BLaER1 (cell line): ENCODE data around the gene PPP2R2C.

Experiments
- H3K27ac ChIP-seq: shearing (Covaris generic); formaldehyde crosslinking; 2 replicates; pipeline ENCODE4 v1.8.1; 2022
- H3K27me3 ChIP-seq: shearing (Covaris generic); formaldehyde crosslinking; 2 replicates; pipeline ENCODE4 v1.8.1; 2022
- H3K36me3 ChIP-seq: shearing (Covaris generic); formaldehyde crosslinking; 2 replicates; pipeline ENCODE4 v1.8.1; 2022
- H3K4me1 ChIP-seq: shearing (Covaris generic); formaldehyde crosslinking; 2 replicates; pipeline ENCODE4 v1.8.1; 2022
- H3K4me2 ChIP-seq: shearing (Covaris generic); formaldehyde crosslinking; 2 replicates; pipeline ENCODE4 v1.8.1; 2022
- H3K4me3 ChIP-seq: shearing (Covaris generic); formaldehyde crosslinking; 2 replicates; pipeline ENCODE4 v1.8.1; 2022
- H3K9ac ChIP-seq: shearing (Covaris generic); formaldehyde crosslinking; 2 replicates; pipeline ENCODE4 v1.8.1; 2022
- H3K9me3 ChIP-seq: shearing (Covaris generic); formaldehyde crosslinking; 2 replicates; pipeline ENCODE4 v1.8.1; 2022
- H4K20me1 ChIP-seq: shearing (Covaris generic); formaldehyde crosslinking; 2 replicates; pipeline ENCODE4 v1.8.1; 2022
- Cebpa-rat ChIP-seq: shearing (Covaris generic); IDR thresholded peaks from 2 replicates; pipeline ENCODE4 v1.8.1; 2022

Gene PPP2R2C

GRCh38 chr4:6469898-6470501, 2.4 kb downstream of the PPP2R2C start:
- no peak overlapping the region for H3K9ac ChIP-seq
- H3K4me1 ChIP-seq: peaks cover 5% of the 10 kb centered on the region; the same call in 1 of the 2 replicates
- no peak overlapping the region for H3K4me3 ChIP-seq
- no peak for TF ChIP-seq Cebpa-rat
- H4K20me1 ChIP-seq: peaks cover 22% of the 10 kb centered on the region; the same call in 1 of the 2 replicates
- no peaks in the 10 kb centered on the region for H3K36me3 ChIP-seq
- peaks cover 69% of the 10 kb centered on the region for H3K27me3 ChIP-seq
- no peaks in the 10 kb centered on the region for H3K9me3 ChIP-seq
- no peak overlapping the region for H3K4me2 ChIP-seq
- no peak overlapping the region for H3K27ac ChIP-seq

GRCh38 chr4:6469144-6469543, 3.3 kb downstream of the PPP2R2C start:
- H3K9ac ChIP-seq: no peak overlapping the region
- H3K4me2 ChIP-seq: no peak overlapping the region
- H3K36me3 ChIP-seq: no peaks in the 10 kb centered on the region
- H3K27ac ChIP-seq: no peak overlapping the region
- H4K20me1 ChIP-seq: peaks cover 22% of the 10 kb centered on the region; the same call in 1 of the 2 replicates
- TF ChIP-seq Cebpa-rat: no peak
- H3K4me3 ChIP-seq: no peak overlapping the region
- H3K27me3 ChIP-seq: peaks cover 66% of the 10 kb centered on the region
- H3K4me1 ChIP-seq: peaks cover 5% of the 10 kb centered on the region; the same call in 1 of the 2 replicates
- H3K9me3 ChIP-seq: no peaks in the 10 kb centered on the region

DNA sequence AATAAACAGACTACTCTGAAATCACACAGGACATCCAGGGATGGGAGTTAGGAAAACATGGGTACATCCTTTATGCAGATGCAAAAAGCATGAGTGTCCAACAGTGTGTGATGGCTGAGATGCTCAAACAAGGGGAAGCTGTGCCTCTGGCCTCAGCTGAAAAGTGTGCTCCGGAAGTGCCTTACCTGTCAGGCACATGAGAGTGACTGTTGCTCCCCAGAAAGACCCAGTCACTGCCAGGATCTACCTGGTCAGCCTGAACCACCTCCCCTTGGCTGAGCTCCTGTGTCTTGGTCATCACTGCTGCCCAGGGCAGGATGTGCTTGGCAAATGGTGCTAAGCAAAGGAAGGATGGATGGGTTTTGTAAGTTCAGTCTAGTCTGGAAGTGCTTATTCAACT, 4.0 kb downstream of the PPP2R2C start:
- H3K9me3 ChIP-seq: no peaks in the 10 kb centered on the region
- TF ChIP-seq Cebpa-rat: no peak
- H3K36me3 ChIP-seq: no peaks in the 10 kb centered on the region
- H3K27ac ChIP-seq: no peak overlapping the region
- H3K27me3 ChIP-seq: peaks cover 59% of the 10 kb centered on the region
- peaks cover 17% of the 10 kb centered on the region; the same call in 1 of the 2 replicates for H4K20me1 ChIP-seq
- no peak overlapping the region for H3K4me2 ChIP-seq
- no peak overlapping the region for H3K9ac ChIP-seq
- peaks cover 5% of the 10 kb centered on the region; the same call in 1 of the 2 replicates for H3K4me1 ChIP-seq
- H3K4me3 ChIP-seq: no peak overlapping the region

GRCh38 chr4:6467600-6467999, 4.8 kb downstream of the PPP2R2C start:
- Histone ChIP-seq H3K4me3 (no peak overlapping the region), H3K27ac (no peak overlapping the region), H3K36me3 (no peaks in the 10 kb centered on the region), H3K9ac (no peak overlapping the region), H3K27me3 (peaks cover 51% of the 10 kb centered on the region), H3K9me3 (no peaks in the 10 kb centered on the region), H4K20me1 (peaks cover 9% of the 10 kb centered on the region; the same call in 1 of the 2 replicates), H3K4me1 (peaks cover 2% of the 10 kb centered on the region; the same call in 1 of the 2 replicates), H3K4me2 (no peak overlapping the region)
- TF ChIP-seq Cebpa-rat: no peak

GRCh38 chr4:6466756-6467381, 5.5 kb downstream of the PPP2R2C start:
- Histone ChIP-seq H3K4me2 (no peak overlapping the region), H3K27me3 (peaks cover 44% of the 10 kb centered on the region), H3K4me3 (no peak overlapping the region), H3K36me3 (no peaks in the 10 kb centered on the region), H3K4me1 (peaks cover 3% of the 10 kb centered on the region; the same call in 1 of the 2 replicates), H3K9me3 (no peaks in the 10 kb centered on the region), H3K9ac (no peak overlapping the region), H4K20me1 (0 out of 2 replicates have a peak, but pooled peaks cover 8% of the 10 kb centered on the region), H3K27ac (no peak overlapping the region)
- TF ChIP-seq Cebpa-rat: no peak

GRCh38 chr4:6465955-6466354, 6.5 kb downstream of the PPP2R2C start:
- H3K4me2 ChIP-seq: no peak overlapping the region

DNA sequence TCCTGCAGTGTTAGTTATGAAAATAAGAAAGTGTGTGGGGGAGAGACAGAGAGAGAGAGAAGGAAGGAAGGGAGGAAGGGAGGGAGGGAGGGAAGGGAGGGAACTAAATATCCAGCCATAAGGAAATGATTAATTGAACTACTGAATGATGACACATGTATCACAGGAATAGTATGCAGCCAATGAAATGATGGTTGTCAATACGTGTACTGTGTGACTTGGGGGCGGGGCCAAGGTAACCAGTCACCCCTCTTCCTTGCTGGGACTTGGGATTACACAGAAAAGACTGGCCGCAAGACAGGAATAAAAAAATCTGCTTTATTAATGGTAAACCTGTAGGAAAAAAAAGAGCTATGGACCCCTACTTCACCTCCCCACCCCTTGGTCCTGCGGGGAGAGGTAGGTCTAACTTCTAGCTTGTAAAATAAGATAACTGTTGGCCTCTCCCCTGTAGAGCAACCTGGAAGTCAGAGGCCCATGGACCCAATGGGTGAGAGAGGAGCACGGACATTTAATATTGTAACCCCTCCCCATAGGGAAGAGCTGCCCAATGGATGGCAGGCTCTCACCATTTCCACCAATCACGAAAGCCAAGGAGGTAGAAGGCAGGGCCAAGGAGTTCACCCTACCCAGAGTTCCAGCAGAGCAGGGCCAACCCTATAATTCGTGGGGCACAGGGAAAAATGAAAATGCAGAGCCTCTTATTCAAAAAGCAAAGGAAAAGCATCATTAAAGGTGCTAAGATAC, 7.4 kb downstream of the PPP2R2C start:
- no peak for TF ChIP-seq Cebpa-rat
- no peak overlapping the region for H3K4me2 ChIP-seq
- no peaks in the 10 kb centered on the region for H4K20me1 ChIP-seq
- no peak overlapping the region for H3K9ac ChIP-seq
- H3K4me3 ChIP-seq: no peak overlapping the region
- H3K36me3 ChIP-seq: no peaks in the 10 kb centered on the region
- H3K27ac ChIP-seq: no peak overlapping the region
- H3K27me3 ChIP-seq: peaks cover 25% of the 10 kb centered on the region
- H3K4me1 ChIP-seq: peaks cover 5% of the 10 kb centered on the region; the same call in 1 of the 2 replicates
- H3K9me3 ChIP-seq: no peaks in the 10 kb centered on the region

More at GRCh38 chr4:6465955-6466354, 6.5 kb downstream of the PPP2R2C start:
- H3K36me3 ChIP-seq: no peaks in the 10 kb centered on the region
- H3K27ac ChIP-seq: no peak overlapping the region
- TF ChIP-seq Cebpa-rat: no peak
- H4K20me1 ChIP-seq: 0 out of 2 replicates have a peak, but pooled peaks cover 6% of the 10 kb centered on the region
- H3K9ac ChIP-seq: no peak overlapping the region
- peaks cover 34% of the 10 kb centered on the region for H3K27me3 ChIP-seq
- H3K4me3 ChIP-seq: no peak overlapping the region
- no peaks in the 10 kb centered on the region for H3K9me3 ChIP-seq
- H3K4me1 ChIP-seq: peaks cover 5% of the 10 kb centered on the region; the same call in 1 of the 2 replicates

DNA sequence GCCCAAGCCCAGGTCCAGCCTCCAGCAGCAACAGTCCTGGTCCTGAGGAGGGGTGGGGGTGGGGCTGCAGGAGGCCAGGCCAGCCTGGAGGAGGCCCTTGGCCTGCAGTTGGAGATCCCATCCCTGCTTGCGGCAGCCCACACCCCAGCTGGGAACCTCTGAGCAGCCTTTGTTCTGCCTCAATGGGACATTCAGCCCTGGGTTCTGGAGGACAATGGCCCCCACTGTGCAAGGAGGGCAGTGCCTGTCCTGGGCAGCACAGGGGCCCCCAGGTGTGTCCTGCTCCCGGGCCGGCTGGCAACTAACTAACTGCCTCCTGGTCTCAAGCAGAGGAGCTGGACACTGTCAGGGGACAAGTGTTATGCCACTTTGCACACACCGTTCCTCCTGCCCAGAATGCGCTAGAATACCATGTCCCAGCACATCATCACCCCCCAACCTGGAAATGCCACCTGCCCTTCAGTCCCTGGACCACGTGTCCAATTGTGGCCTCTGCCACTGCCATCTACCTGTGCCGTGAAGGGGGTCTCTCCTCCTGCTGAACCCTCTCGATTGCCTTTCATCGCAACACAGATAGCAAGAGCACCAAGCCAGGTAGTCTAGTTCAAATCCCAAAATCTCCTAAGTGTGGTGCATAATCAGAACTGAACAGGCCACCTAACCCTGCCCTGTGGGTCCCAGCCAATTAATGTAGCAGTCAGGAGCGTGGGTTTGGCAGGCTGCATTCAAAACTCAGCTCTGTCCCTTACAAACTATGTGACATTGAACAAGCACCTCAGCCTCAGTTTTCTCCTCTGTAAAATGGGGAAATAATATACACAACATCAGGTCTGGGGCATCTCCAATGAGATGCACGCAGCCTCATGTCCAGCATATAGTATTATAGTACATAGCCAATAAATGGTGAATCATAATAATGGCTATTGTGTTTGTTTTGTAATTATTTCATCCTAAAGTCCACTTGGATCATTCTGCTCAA, 8.8 kb downstream of the PPP2R2C start:
- no peak for TF ChIP-seq Cebpa-rat
- Histone ChIP-seq H3K4me2 (no peak overlapping the region), H3K36me3 (no peaks in the 10 kb centered on the region)

More for the DNA sequence above, 8.8 kb downstream of the PPP2R2C start:
- Histone ChIP-seq H3K27ac (no peak overlapping the region), H4K20me1 (no peaks in the 10 kb centered on the region), H3K27me3 (peaks cover 11% of the 10 kb centered on the region; the same call in 1 of the 2 replicates), H3K9me3 (0 out of 2 replicates have a peak, but pooled peaks cover 4% of the 10 kb centered on the region), H3K4me1 (peaks cover 5% of the 10 kb centered on the region; the same call in 1 of the 2 replicates), H3K4me3 (no peak overlapping the region), H3K9ac (no peak overlapping the region)
